Testis (tissue), 2 donors: ENCODE data around the gene ADPGK.

Source experiments
- CTCF ChIP-seq, 3 experiments: fragments of 450-650 bp in 2 of 3; fragments of 200-600 bp in 1 of 3; sonication (generic) in 1 of 3; IDR thresholded peaks; one replicate each; pipeline ENCODE4 v1.5.1; 2016 to 2019; ENCODE audit warnings: antibody characterized with exemption in 3 of 3, mild to moderate bottlenecking in 2 of 3, moderate library complexity in 1 of 3
- POLR2A ChIP-seq: fragments of 450-650 bp; IDR thresholded peaks from one replicate; pipeline ENCODE4 v1.6.1; 2017; ENCODE audit warnings: antibody characterized with exemption, mild to moderate bottlenecking, moderate library complexity

DNA sequence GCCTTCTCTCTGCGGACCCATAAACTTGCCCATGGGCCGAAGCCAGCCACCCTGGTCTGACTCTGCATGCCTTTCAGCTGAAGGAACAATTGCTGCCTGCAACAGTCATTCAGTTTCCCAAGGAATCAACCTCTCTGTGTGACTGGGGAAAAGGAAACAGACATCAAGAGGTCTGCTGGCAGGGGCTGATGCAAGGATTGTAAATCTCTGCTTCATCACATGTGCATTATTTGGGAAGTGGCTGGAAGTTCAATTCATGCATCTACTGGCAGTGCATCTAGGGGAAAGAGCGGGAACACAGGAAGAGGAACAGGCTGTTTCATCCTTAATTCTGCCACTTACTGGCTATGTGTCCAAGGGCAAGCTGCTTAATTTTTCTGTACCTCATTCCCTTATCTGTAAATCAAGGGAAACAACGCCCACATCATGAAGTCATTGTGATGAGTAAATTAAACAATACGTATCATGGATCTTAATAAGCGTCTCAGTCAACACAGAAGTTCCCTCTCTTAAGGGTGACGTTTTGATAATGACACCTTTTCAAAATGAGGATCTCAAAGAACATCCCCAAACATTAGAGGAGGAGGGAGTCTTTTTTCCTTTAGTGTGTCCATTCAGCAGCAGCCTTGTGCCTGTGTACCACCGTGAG, 17.4 kb upstream of the ADPGK start:
- TF ChIP-seq CTCF (IDR thresholded peaks at IDR 0.05) (no peak), POLR2A (no peak)
